ENCODE measurements around the gene GHR.

DNA sequence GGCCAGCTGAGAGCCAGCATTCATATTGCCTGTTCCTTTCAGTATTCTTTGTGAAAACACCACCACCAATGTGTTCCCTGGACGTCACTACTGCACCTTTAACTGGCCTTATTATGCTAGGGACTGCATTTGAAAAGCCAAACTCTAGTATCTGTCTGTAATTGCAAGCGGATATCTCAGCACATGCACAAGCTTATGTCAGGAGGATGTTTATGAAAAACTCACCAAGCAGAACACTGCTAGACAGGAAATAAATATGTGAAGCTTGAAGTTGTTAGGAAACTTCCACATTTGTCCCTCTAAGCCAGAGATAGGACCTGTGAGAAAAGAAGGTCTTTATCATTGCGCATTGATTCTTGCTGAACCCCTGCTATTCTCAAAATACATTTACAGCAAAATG is 198.0 kb downstream of the GHR start:
- TF ChIP-seq, protein P1, sequence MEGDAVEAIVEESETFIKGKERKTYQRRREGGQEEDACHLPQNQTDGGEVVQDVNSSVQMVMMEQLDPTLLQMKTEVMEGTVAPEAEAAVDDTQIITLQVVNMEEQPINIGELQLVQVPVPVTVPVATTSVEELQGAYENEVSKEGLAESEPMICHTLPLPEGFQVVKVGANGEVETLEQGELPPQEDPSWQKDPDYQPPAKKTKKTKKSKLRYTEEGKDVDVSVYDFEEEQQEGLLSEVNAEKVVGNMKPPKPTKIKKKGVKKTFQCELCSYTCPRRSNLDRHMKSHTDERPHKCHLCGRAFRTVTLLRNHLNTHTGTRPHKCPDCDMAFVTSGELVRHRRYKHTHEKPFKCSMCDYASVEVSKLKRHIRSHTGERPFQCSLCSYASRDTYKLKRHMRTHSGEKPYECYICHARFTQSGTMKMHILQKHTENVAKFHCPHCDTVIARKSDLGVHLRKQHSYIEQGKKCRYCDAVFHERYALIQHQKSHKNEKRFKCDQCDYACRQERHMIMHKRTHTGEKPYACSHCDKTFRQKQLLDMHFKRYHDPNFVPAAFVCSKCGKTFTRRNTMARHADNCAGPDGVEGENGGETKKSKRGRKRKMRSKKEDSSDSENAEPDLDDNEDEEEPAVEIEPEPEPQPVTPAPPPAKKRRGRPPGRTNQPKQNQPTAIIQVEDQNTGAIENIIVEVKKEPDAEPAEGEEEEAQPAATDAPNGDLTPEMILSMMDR (IDR thresholded peaks at IDR 0.05) = no peak
- TF ChIP-seq POLR2AphosphoS5 (IDR thresholded peaks at IDR 0.05) = no peak
